ENCODE data around the gene NCR3LG1. TPM values are rescaled to one million over a fixed set of nuclear protein-coding genes. Genes with fewer than 3 reads are reported as not detected.

The NCR3LG1 gene
- total RNA-seq, 1 donor from 2014 or later, result 2.6 TPM

DNA sequence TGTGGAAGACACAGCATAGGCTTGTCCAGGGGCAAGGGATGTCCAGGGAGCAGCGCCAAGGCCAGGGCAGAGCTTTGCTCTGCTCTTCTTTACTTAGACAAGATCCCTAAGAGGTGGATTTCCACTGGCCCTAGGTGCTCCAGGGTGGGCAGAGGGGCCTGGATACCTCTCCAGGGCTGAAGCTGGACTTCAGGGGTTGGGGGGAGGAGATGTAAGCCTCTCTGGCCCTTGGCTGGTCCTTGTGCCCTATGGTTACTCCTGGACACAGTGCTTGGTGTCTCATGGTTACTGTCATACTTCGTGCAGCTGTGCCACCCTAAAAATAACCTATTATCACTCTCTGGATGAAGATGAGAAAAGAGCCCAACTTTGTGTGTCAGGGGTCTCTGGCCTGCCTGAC lies 49.7 kb downstream of the NCR3LG1 start:
- FAIRE-seq (no peak), DNase-seq (ENCODE audit: low read depth) (no peak)
- TF ChIP-seq, protein P1, sequence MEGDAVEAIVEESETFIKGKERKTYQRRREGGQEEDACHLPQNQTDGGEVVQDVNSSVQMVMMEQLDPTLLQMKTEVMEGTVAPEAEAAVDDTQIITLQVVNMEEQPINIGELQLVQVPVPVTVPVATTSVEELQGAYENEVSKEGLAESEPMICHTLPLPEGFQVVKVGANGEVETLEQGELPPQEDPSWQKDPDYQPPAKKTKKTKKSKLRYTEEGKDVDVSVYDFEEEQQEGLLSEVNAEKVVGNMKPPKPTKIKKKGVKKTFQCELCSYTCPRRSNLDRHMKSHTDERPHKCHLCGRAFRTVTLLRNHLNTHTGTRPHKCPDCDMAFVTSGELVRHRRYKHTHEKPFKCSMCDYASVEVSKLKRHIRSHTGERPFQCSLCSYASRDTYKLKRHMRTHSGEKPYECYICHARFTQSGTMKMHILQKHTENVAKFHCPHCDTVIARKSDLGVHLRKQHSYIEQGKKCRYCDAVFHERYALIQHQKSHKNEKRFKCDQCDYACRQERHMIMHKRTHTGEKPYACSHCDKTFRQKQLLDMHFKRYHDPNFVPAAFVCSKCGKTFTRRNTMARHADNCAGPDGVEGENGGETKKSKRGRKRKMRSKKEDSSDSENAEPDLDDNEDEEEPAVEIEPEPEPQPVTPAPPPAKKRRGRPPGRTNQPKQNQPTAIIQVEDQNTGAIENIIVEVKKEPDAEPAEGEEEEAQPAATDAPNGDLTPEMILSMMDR (IDR thresholded peaks at IDR 0.05; ENCODE audit: insufficient read depth, low read length, severe bottlenecking), result no peak
- Histone ChIP-seq H3K4me3 (ENCODE audit: low read depth, low read length) (no peak overlapping the region), H3K27me3 (ENCODE audit: control insufficient read depth, insufficient read depth, low read length) (peaks cover 2% of the 10 kb centered on the region), H3K36me3 (ENCODE audit: control insufficient read depth, insufficient read depth, low read length) (no peaks in the 10 kb centered on the region)

DNA sequence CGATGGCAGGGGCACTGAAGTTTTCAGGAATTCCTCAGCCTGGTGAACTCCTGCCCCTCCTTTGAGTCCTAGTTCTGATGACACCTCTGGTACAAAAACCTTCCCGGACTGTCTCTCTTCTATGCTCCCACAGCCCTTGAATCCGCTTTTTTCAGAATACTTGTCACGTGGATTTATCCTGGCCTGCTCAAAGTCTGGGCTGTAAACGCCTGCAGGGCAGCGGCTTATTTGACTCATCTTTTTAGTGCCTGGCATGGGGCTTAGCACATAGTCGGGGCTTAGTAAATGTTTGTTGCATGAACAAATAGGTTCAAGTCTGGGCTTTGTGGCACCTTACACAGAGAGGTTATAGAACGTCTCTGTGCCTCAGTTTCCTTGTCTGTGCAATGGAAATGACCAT lies 50.2 kb downstream of the NCR3LG1 start:
- no peak for FAIRE-seq
- peaks cover 2% of the 10 kb centered on the region for H3K27me3 ChIP-seq (ENCODE audit: control insufficient read depth, insufficient read depth, low read length)
- DNase-seq (ENCODE audit: low read depth), result no peak
- TF ChIP-seq, protein P1 (IDR thresholded peaks at IDR 0.05; ENCODE audit: insufficient read depth, low read length, severe bottlenecking), result no peak
- no peaks in the 10 kb centered on the region for H3K36me3 ChIP-seq (ENCODE audit: control insufficient read depth, insufficient read depth, low read length)
- no peak overlapping the region for H3K4me3 ChIP-seq (ENCODE audit: low read depth, low read length)

DNA sequence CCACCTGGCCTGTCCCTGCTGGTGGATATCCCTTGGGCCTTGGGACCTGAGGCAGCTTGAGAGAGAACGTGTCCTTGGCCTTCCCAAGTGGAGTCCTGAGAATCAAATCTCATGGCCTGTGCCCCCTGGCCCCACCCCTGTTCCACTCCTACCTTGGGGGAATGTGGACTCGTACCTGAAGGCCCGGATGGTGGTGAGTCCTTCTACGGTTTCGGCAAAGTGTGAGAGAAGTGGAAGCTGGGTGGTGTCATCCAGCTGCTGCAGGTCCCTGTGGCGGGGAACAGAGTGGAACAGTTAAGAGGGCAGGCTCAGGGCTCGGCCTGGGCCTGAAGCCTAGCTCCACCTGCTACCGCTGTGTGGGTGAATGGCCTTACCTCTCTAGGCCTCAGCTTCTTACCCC lies 50.9 kb downstream of the NCR3LG1 start:
- FAIRE-seq, result no peak
- Histone ChIP-seq H3K27me3 (ENCODE audit: control insufficient read depth, insufficient read depth, low read length) (peaks cover 2% of the 10 kb centered on the region), H3K36me3 (ENCODE audit: control insufficient read depth, insufficient read depth, low read length) (no peaks in the 10 kb centered on the region), H3K4me3 (ENCODE audit: low read depth, low read length) (no peak overlapping the region)
- no peak for DNase-seq (ENCODE audit: low read depth)
- TF ChIP-seq, protein P1 (IDR thresholded peaks at IDR 0.05; ENCODE audit: insufficient read depth, low read length, severe bottlenecking), result no peak

DNA sequence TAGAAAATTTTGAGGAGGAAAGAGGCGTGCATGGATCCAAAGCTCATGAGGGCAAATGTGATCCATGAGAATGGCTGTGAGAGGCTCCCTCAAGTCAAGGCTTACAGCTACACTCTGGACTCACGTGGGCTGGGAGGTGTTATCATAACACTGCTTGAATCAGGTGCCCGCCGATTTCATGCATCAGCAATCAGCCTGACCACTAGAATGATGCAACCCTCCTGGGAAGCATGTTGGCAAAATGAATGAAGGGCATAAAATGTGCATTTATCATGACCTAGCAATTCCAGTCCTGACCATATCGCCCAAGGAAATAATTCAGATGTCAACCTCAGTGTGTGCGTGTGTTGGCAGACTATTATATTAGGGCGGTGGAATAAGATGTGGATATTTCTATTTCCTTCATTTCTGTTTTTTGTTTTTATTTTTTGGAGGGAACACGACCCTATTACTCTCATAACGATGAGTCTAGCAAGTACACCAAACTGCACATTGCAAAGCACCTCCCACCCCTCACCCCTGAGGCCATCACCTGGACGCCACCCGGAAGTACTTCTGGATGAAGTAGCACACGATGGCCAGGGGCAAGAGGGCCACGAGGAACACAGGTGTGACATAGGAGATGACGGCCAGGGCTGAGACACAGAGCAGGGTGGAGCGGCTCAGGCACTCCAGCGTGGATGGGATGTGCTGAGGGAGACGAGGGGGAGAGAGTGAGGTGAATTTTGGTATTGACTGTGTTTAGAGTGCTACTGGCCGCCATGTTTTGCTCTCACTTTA lies 52.6 kb downstream of the NCR3LG1 start:
- TF ChIP-seq, protein P1 (IDR thresholded peaks at IDR 0.05; ENCODE audit: insufficient read depth, low read length, severe bottlenecking), result no peak
- H3K4me3 ChIP-seq (ENCODE audit: low read depth, low read length), result no peak overlapping the region
- DNase-seq (ENCODE audit: low read depth), result no peak
- FAIRE-seq, result no peak
- H3K27me3 ChIP-seq (ENCODE audit: control insufficient read depth, insufficient read depth, low read length), result peaks cover 2% of the 10 kb centered on the region
- H3K36me3 ChIP-seq (ENCODE audit: control insufficient read depth, insufficient read depth, low read length), result no peaks in the 10 kb centered on the region

DNA sequence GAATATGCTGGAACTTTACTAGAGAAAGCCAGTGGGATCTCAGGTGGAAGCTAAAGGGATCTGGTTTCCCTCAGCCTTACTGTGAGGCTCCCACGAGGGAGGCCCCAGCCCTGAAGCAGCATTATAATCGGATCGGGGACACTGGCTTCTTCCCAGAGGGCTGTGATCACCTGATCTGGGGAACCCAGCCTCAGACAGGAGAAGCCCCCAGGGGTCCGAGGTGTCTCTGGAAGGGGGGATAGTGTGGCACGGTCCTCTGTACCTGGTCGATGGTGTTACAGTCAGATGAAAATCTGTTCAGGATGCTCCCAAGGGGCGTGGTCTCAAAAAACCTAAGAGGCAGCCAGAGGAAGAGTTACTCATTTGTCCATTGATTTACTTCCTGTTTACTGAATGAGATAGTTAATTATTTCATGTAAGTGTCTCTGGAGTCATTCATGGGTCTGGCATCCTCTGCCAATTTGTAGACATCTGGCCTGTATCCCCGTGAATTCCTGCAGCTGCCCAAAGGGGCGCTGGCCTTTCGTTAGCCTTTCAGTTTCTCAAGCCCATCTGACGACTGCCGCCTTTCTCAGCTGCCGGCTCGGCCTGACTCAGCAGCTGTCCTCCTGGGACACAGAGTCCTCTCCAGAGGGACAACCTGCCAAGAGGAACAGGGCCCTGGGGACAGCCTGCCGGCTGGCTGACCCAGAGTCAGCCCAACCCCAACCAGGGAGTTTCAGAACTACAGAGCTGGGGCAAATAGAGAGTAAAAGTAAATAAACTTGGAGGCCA lies 53.8 kb downstream of the NCR3LG1 start:
- Histone ChIP-seq H3K4me3 (ENCODE audit: low read depth, low read length) (no peak overlapping the region), H3K36me3 (ENCODE audit: control insufficient read depth, insufficient read depth, low read length) (no peaks in the 10 kb centered on the region), H3K27me3 (ENCODE audit: control insufficient read depth, insufficient read depth, low read length) (peaks cover 2% of the 10 kb centered on the region)
- FAIRE-seq (no peak), DNase-seq (ENCODE audit: low read depth) (no peak)
- TF ChIP-seq, protein P1 (IDR thresholded peaks at IDR 0.05; ENCODE audit: insufficient read depth, low read length, severe bottlenecking), result no peak
